GM18526 (cell line): ENCODE measurements around the gene COL5A2.

Experiments
- POLR2A ChIP-seq: IDR thresholded peaks from 3 replicates; pipeline ENCODE4 v1.6.1; 2011; ENCODE audit not compliant: insufficient read length; ENCODE audit errors: extremely low read depth

The COL5A2 gene

GRCh38 chr2:189138800-189139199 lies 40.8 kb downstream of the COL5A2 start:
- TF ChIP-seq POLR2A = no peak

- no peak for TF ChIP-seq POLR2A
These were observed 42.0 kb downstream of the COL5A2 start for GRCh38 chr2:189137519-189137918.

GRCh38 chr2:189134485-189134884 lies 45.1 kb downstream of the COL5A2 start:
- no peak for TF ChIP-seq POLR2A

- no peak for TF ChIP-seq POLR2A
These were observed 47.6 kb downstream of the COL5A2 start for GRCh38 chr2:189131991-189132390.

- no peak for TF ChIP-seq POLR2A
These were observed 49.6 kb downstream of the COL5A2 start for GRCh38 chr2:189129971-189130370.

GRCh38 chr2:189128970-189129369 lies 50.6 kb downstream of the COL5A2 start:
- TF ChIP-seq POLR2A = no peak

GRCh38 chr2:189127756-189128155 lies 51.8 kb downstream of the COL5A2 start:
- no peak for TF ChIP-seq POLR2A

GRCh38 chr2:189125195-189125594 lies 54.4 kb downstream of the COL5A2 start:
- no peak for TF ChIP-seq POLR2A

- TF ChIP-seq POLR2A = no peak
These were observed 55.4 kb downstream of the COL5A2 start for GRCh38 chr2:189124175-189124574.

GRCh38 chr2:189118386-189118785 lies 61.2 kb downstream of the COL5A2 start:
- TF ChIP-seq POLR2A = no peak

- no peak for TF ChIP-seq POLR2A
These were observed 62.6 kb downstream of the COL5A2 start for GRCh38 chr2:189116979-189117378.

- TF ChIP-seq POLR2A = no peak
These were observed 63.5 kb downstream of the COL5A2 start for GRCh38 chr2:189116087-189116486.

GRCh38 chr2:189115126-189115525 lies 64.4 kb downstream of the COL5A2 start:
- TF ChIP-seq POLR2A = no peak

- no peak for TF ChIP-seq POLR2A
These were observed 65.6 kb downstream of the COL5A2 start for GRCh38 chr2:189113963-189114362.

GRCh38 chr2:189111063-189111715 lies 68.4 kb downstream of the COL5A2 start:
- no peak for TF ChIP-seq POLR2A

- TF ChIP-seq POLR2A = no peak
These were observed 69.6 kb downstream of the COL5A2 start for GRCh38 chr2:189109921-189110397.

- TF ChIP-seq POLR2A = no peak
These were observed 74.6 kb downstream of the COL5A2 start for GRCh38 chr2:189104934-189105333.
